IMR-90 (cell line): ENCODE data around the gene ZNF276. TPM values are rescaled to one million over a fixed set of nuclear protein-coding genes. Genes with fewer than 3 reads are reported as not detected.

ENCODE experiments used
- ATAC-seq: fragments of 200-7000 bp; cut with Tn5 transposase; 2 replicates; pipeline ENCODE4 v1.9.1; 2020; ENCODE audit warnings: low read depth, mild to moderate bottlenecking, moderate library complexity
- BruUV-seq: library from RNA; stranded (reverse); fragments of 400-500 nt; replicated peaks from 2 replicates; lab custom pipeline; 2021; lab: Mats Ljungman, UMichigan
- CTCF ChIA-PET: fragments of 300-600 bp; formaldehyde crosslinking; extraction: SDS; loops from one replicate; lab custom pipeline; 2021; ENCODE audit warnings: antibody characterized with exemption; lab: Yijun Ruan, JAX
- POLR2A ChIA-PET: fragments of 300-600 bp; sonication (Branson Sonifier 250); formaldehyde crosslinking; loops from one replicate; lab custom pipeline; 2022; ENCODE audit warnings: antibody characterized with exemption; ENCODE audit not compliant: unreplicated experiment; lab: Charles Lee
- DNase-seq: peaks from one replicate; pipeline ENCODE4 v3.0.0; 2013
- H2AFZ ChIP-seq: replicated peaks from 2 replicates; pipeline ENCODE3; 2013; ENCODE audit warnings: low read length, mild to moderate bottlenecking; ENCODE audit not compliant: poor library complexity
- H2AK5ac ChIP-seq: 2 replicates; pipeline ENCODE4 v1.6.1; 2013; ENCODE audit warnings: low read depth, low read length, inconsistent platforms
- H2AK9ac ChIP-seq: replicated peaks from 2 replicates; pipeline ENCODE3; 2013; ENCODE audit warnings: mild to moderate bottlenecking, low read depth, low read length, moderate library complexity; ENCODE audit not compliant: poor library complexity
- H2BK120ac ChIP-seq: 2 replicates; pipeline ENCODE4 v1.6.1; 2013; ENCODE audit warnings: low read depth, low read length, inconsistent platforms
- H2BK15ac ChIP-seq: 3 replicates; pipeline ENCODE4 v1.6.1; 2013; ENCODE audit warnings: low read depth, low read length, inconsistent platforms
- H2BK20ac ChIP-seq: 2 replicates; pipeline ENCODE4 v1.6.1; 2013; ENCODE audit warnings: low read depth, mild to moderate bottlenecking, inconsistent platforms, low read length, moderate library complexity
- H2BK5ac ChIP-seq: 2 replicates; pipeline ENCODE4 v1.6.1; 2013; ENCODE audit warnings: mild to moderate bottlenecking, low read depth, low read length, inconsistent platforms; ENCODE audit not compliant: poor library complexity, severe bottlenecking
- H3K14ac ChIP-seq: replicated peaks from 2 replicates; pipeline ENCODE4 v1.6.1; 2013; ENCODE audit warnings: low read depth, low read length, inconsistent platforms
- H3K18ac ChIP-seq: 2 replicates; pipeline ENCODE4 v1.6.1; 2013; ENCODE audit warnings: low read depth, low read length, control low read depth
- H3K23ac ChIP-seq: 2 replicates; pipeline ENCODE4 v1.6.1; 2013; ENCODE audit warnings: low read depth, low read length, inconsistent platforms
- H3K27ac ChIP-seq: 2 replicates; pipeline ENCODE4 v1.5.1; 2013; ENCODE audit warnings: mild to moderate bottlenecking, control low read depth, low read length; ENCODE audit not compliant: insufficient read depth
- H3K27me3 ChIP-seq: 2 replicates; pipeline ENCODE4 v1.6.1; 2013; ENCODE audit warnings: low read length; ENCODE audit not compliant: control insufficient read depth, insufficient read depth
- H3K36me3 ChIP-seq: 2 replicates; pipeline ENCODE4 v1.6.1; 2013; ENCODE audit warnings: low read length, mixed read lengths; ENCODE audit not compliant: control insufficient read depth, insufficient read depth
- H3K4ac ChIP-seq: 2 replicates; pipeline ENCODE4 v1.6.1; 2013; ENCODE audit warnings: low read depth, low read length, inconsistent platforms
- H3K4me1 ChIP-seq: 2 replicates; pipeline ENCODE4 v1.6.1; 2013; ENCODE audit warnings: low read length, mixed read lengths; ENCODE audit not compliant: control insufficient read depth, insufficient read depth
- H3K4me2 ChIP-seq: 2 replicates; pipeline ENCODE4 v1.6.1; 2013; ENCODE audit warnings: low read depth, mild to moderate bottlenecking, control low read depth, low read length, moderate library complexity
- H3K4me3 ChIP-seq: 2 replicates; pipeline ENCODE4 v1.5.1; 2013; ENCODE audit warnings: low read depth, mild to moderate bottlenecking, control low read depth, low read length, moderate library complexity; ENCODE audit not compliant: insufficient read depth
- H3K56ac ChIP-seq: 2 replicates; pipeline ENCODE4 v1.6.1; 2013; ENCODE audit warnings: low read length, inconsistent platforms; ENCODE audit not compliant: insufficient read depth; ENCODE audit errors: extremely low read depth
- H3K79me1 ChIP-seq, 2 experiments: 2 replicates each; pipeline ENCODE4 v1.6.1; 2013; ENCODE audit warnings: low read length in 2 of 2, inconsistent platforms in 1 of 2, low read depth in 1 of 2
- H3K9ac ChIP-seq: 2 replicates; pipeline ENCODE4 v1.6.1; 2013; ENCODE audit warnings: low read depth, low read length, control low read depth
- H3K9me1 ChIP-seq: 2 replicates; pipeline ENCODE4 v1.6.1; 2013; ENCODE audit warnings: low read length, inconsistent platforms; ENCODE audit not compliant: insufficient read depth
- H3K9me3 ChIP-seq: 2 replicates; pipeline ENCODE4 v1.6.1; 2013; ENCODE audit warnings: low read length; ENCODE audit not compliant: control insufficient read depth, insufficient read depth
- H4K20me1 ChIP-seq: 2 replicates; pipeline ENCODE4 v1.6.1; 2013; ENCODE audit warnings: low read length, inconsistent platforms; ENCODE audit not compliant: insufficient read depth
- H4K5ac ChIP-seq: 2 replicates; pipeline ENCODE4 v1.6.1; 2013; ENCODE audit warnings: mild to moderate bottlenecking, low read depth, low read length, control low read depth
- H4K8ac ChIP-seq, 2 experiments: 2 replicates each; pipeline ENCODE4 v1.6.1; 2013; ENCODE audit warnings: low read depth in 2 of 2, low read length in 2 of 2, control low read depth in 1 of 2, inconsistent platforms in 1 of 2
- H4K91ac ChIP-seq: 2 replicates; pipeline ENCODE4 v1.6.1; 2013; ENCODE audit warnings: low read depth, low read length, inconsistent platforms; ENCODE audit not compliant: insufficient read depth
- CHD1 ChIP-seq: IDR thresholded peaks from 2 replicates; pipeline ENCODE4 v1.6.1; 2012; ENCODE audit warnings: low read depth, low read length, improper control_type of control experiment
- FOS ChIP-seq: fragments of 150-350 bp; IDR thresholded peaks from 2 replicates; pipeline ENCODE4 v1.6.1; 2016; ENCODE audit warnings: low read depth, low read length
- NFE2L2 ChIP-seq: fragments of 150-350 bp; IDR thresholded peaks from 2 replicates; pipeline ENCODE4 v1.6.1; 2016; ENCODE audit warnings: low read depth, mild to moderate bottlenecking, low read length
- WGBS, 2 experiments: methylation state at CpG; one replicate each; pipeline versions ENCODE4 v1.1.5 to v1.1.7; 2013; ENCODE audit warnings: missing lambda C conversion rate in 2 of 2; ENCODE audit not compliant: insufficient read length in 1 of 2; ENCODE audit errors: extremely low coverage in 2 of 2; 5-methylcytosine and 5-hydroxymethylcytosine counted together
- dilution Hi-C: fragments of 300-500 bp; cut with HindIII; formaldehyde crosslinking; loops from one replicate; pipeline ENCODE4 v1.14.3; 2018; ENCODE audit warnings: low sequenced_read_pairs; ENCODE audit not compliant: unreplicated experiment
- in situ Hi-C: fragments of 300-500 bp; cut with MboI; formaldehyde crosslinking; loops from 3 replicates; pipeline ENCODE4 v1.14.3; 2019; ENCODE audit warnings: low sequenced_read_pairs, inconsistent platforms, mixed read lengths
- intact Hi-C: fragments of 100-400 bp; cut with micrococcal nuclease; formaldehyde crosslinking; loops from 2 replicates; pipeline ENCODE4 v1.10.0; 2022
- polyA plus RNA-seq, 3 experiments: library from polyadenylated mRNA; depleted of rRNA; stranded (reverse); fragments of >200 nt; gene quantifications; 2 replicates each; pipeline ENCODE4 v1.2.3, GENCODE V29; 2012; ENCODE audit warnings: low replicate concordance in 1 of 3
- total RNA-seq: library from RNA; depleted of rRNA; stranded (reverse); fragments of >200 nt; gene quantifications from 2 replicates; pipeline ENCODE4 v1.2.3, GENCODE V29; 2012
- TF ChIP-seq, protein P1 (sequence below): conservative IDR thresholded peaks from 2 replicates; pipeline ENCODE4 v1.5.1; 2012; ENCODE audit warnings: mild to moderate bottlenecking, low read depth, low read length, improper control_type of control experiment

Gene ZNF276
- total and polyA plus RNA-seq, 2 of the 4 experiments (the other 2 are of a cell fraction) = 4.1 to 18.6 TPM

DNA sequence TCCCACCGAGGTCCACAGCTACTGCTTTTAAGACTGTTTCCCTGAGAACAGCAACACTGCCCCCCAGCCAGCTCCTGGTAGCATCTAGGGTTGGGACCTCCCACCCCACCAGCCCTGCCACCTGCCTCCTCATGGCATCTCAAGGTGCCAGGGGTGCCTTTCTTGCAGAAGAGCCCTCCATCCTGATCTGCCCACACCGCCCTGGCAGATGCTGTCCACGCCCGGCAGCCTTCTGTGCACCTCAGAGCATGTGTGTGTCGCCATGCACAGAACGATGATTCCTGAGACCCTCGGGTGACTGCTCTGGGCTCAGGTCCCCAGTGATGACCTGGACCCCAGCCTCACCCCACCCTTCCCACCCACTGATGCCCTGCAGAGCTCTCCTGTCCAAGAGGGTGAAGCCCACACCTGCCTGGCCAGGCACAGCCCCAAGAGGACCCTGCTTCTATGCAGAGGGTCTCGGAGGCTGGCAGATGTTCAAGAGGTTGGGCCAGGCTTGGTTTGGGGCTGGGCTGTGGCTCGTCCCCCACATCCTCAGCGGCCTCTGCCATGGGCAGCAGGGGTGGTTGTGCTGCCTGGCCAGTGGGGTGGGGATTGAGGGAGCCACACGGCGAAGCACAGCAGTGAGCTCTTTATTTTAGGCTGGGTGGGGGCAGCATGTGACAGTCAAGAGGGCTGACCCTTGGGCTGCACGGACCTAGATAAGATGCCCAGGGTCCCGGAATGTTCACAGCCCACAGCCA, 14.6 kb upstream of the ZNF276 start:
- H3K23ac ChIP-seq = no peak overlapping the region
- BruUV-seq = no TSS peak
- WGBS, 2 experiments = 83% methylated on average over 9 of the region's 14 CpGs; no CpG with 5 or more reads in 1 of the 2 experiments
- H3K9ac ChIP-seq = no peak overlapping the region
- no peak overlapping the region for H3K18ac ChIP-seq
- H2AK9ac ChIP-seq = no peak overlapping the region
- H3K4me1 ChIP-seq = peaks cover 4% of the 10 kb centered on the region
- no peak overlapping the region for H2BK120ac ChIP-seq
- ATAC-seq (no peak), DNase-seq (no peak)
- H3K14ac ChIP-seq = no peak overlapping the region
- no peak overlapping the region for H3K56ac ChIP-seq
- no peaks in the 10 kb centered on the region for H3K27me3 ChIP-seq
- H4K8ac ChIP-seq = no peak overlapping the region
- H4K91ac ChIP-seq = no peak overlapping the region
- no peak overlapping the region for H3K4me3 ChIP-seq
- intact Hi-C loops = loop anchor here (1.0 kb wide), 1 partner anchor 87 kb away; no protein-coding TSS in a partner anchor
- H4K20me1 ChIP-seq = no peaks in the 10 kb centered on the region; the same call in 1 of the 2 replicates
- H2BK15ac ChIP-seq = no peak overlapping the region
- H3K9me1 ChIP-seq = no peaks in the 10 kb centered on the region
- no peak overlapping the region for H3K27ac ChIP-seq
- no peak for TF ChIP-seq NFE2L2
- no peak for TF ChIP-seq CHD1
- no peak for TF ChIP-seq FOS
- TF ChIP-seq, protein P1, sequence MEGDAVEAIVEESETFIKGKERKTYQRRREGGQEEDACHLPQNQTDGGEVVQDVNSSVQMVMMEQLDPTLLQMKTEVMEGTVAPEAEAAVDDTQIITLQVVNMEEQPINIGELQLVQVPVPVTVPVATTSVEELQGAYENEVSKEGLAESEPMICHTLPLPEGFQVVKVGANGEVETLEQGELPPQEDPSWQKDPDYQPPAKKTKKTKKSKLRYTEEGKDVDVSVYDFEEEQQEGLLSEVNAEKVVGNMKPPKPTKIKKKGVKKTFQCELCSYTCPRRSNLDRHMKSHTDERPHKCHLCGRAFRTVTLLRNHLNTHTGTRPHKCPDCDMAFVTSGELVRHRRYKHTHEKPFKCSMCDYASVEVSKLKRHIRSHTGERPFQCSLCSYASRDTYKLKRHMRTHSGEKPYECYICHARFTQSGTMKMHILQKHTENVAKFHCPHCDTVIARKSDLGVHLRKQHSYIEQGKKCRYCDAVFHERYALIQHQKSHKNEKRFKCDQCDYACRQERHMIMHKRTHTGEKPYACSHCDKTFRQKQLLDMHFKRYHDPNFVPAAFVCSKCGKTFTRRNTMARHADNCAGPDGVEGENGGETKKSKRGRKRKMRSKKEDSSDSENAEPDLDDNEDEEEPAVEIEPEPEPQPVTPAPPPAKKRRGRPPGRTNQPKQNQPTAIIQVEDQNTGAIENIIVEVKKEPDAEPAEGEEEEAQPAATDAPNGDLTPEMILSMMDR = no peak
- H3K4me2 ChIP-seq = no peak overlapping the region
- peaks cover 15% of the 10 kb centered on the region; the same call in 1 of the 2 replicates for H3K36me3 ChIP-seq
- no peak overlapping the region for H4K5ac ChIP-seq
- no peak overlapping the region for H2AFZ ChIP-seq
- ChIA-PET POLR2A (no interaction called here), CTCF (interaction anchor here (0.5 to 1.3 kb wide), 6 partner anchors 8 to 159 kb away, joined by 3 to 4 read pairs (median 3); no protein-coding TSS in a partner anchor)
- H2BK20ac ChIP-seq = no peak overlapping the region
- no peak overlapping the region for H2BK5ac ChIP-seq
- in situ Hi-C loops = no loop called here
- dilution Hi-C loops = no loop called here
- H3K4ac ChIP-seq = no peak overlapping the region
- H2AK5ac ChIP-seq = no peak overlapping the region
- H3K79me1 ChIP-seq = no peaks in the 10 kb centered on the region
- H3K9me3 ChIP-seq = no peaks in the 10 kb centered on the region
